NCI-H2227 treated with DMSO at 0.1 percent for 48 hours (cell line): ENCODE measurements around the gene DCP2.

Experiments used
- DNase-seq: peaks from one replicate; lab custom pipeline; 2025; lab: John Stamatoyannopoulos, UW

Gene DCP2

GRCh38 chr5:113047733-113048652 is 71.4 kb downstream of the DCP2 start:
- no peak for DNase-seq

- DNase-seq, result no peak
Observed at GRCh38 chr5:113048931-113049330, 72.3 kb downstream of the DCP2 start.

- no peak for DNase-seq
Observed at GRCh38 chr5:113050721-113051382, 74.3 kb downstream of the DCP2 start.

- no peak for DNase-seq
Observed at GRCh38 chr5:113052041-113052795, 75.6 kb downstream of the DCP2 start.

GRCh38 chr5:113053511-113053995 is 77.0 kb downstream of the DCP2 start:
- no peak for DNase-seq

GRCh38 chr5:113054899-113055298 is 78.3 kb downstream of the DCP2 start:
- no peak for DNase-seq

- DNase-seq, result no peak
Observed at GRCh38 chr5:113056988-113057387, 80.4 kb downstream of the DCP2 start.

GRCh38 chr5:113057557-113057984 is 81.0 kb downstream of the DCP2 start:
- DNase-seq, result peak; percentile 8

- DNase-seq, result no peak
Observed at GRCh38 chr5:113058269-113058668, 81.7 kb downstream of the DCP2 start.

- no peak for DNase-seq
Observed at GRCh38 chr5:113058706-113059226, 82.2 kb downstream of the DCP2 start.

GRCh38 chr5:113059232-113060040 is 82.8 kb downstream of the DCP2 start:
- peak; percentile 67 for DNase-seq

GRCh38 chr5:113060408-113061025 is 83.9 kb downstream of the DCP2 start:
- DNase-seq, result no peak

GRCh38 chr5:113061846-113062780 is 85.5 kb downstream of the DCP2 start:
- no peak for DNase-seq

GRCh38 chr5:113062869-113063508 is 86.4 kb downstream of the DCP2 start:
- DNase-seq, result peak; percentile 38

GRCh38 chr5:113063927-113064326 is 87.3 kb downstream of the DCP2 start:
- DNase-seq, result no peak

- DNase-seq, result no peak
Observed at GRCh38 chr5:113064806-113065205, 88.2 kb downstream of the DCP2 start.

- no peak for DNase-seq
Observed at GRCh38 chr5:113065626-113066025, 89.0 kb downstream of the DCP2 start.

GRCh38 chr5:113067635-113068344 is 91.2 kb downstream of the DCP2 start:
- no peak for DNase-seq
